ENCODE measurements around the gene ARHGEF12.

ARHGEF12 gene

DNA sequence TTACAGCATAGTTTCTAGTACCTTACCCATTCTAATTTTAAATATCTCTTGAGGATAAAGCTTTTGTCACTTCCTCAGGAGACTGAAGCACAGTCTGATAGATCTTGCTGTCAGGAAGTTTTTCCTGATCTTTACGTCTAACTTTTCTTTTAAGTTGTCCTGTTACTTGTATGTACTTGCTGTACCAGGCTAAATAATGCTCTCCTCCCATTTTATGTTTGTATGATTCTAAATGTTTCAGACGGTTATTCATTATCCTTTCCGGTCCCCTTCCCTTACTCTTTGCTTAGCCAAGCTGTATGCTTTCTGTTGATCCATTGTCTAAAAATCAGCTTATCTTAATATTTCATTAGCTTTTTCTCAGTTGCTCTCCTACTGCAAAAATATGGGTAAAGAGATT lies 6.0 kb downstream of the ARHGEF12 start:
- DNase-seq: no peak

- DNase-seq: no peak
Measured at GRCh38 chr11:120342678-120343077, 6.5 kb downstream of the ARHGEF12 start.

DNA sequence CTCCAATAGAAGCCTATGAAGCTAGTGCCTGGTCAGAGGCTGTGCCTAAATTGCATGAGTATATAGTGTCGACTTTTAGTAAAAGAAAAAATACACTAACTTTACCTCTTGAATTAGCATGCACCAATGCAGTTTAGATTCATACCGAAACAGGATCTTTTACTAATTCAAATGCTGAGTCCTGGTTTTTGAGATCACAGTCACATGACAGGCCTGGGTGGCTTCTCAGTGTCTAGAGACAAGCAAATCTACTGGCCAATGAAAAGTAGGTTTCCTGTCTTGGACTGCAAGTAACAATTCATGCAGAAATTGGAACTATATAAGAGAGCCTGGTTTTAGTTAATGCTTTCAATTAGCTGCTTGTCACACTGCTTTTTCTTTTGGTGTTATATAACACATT lies 7.2 kb downstream of the ARHGEF12 start:
- DNase-seq: peak in 3 of 14 donors; percentile 4 to 19 (median 9)

GRCh38 chr11:120344302-120345004 lies 8.2 kb downstream of the ARHGEF12 start:
- no peak for DNase-seq

DNA sequence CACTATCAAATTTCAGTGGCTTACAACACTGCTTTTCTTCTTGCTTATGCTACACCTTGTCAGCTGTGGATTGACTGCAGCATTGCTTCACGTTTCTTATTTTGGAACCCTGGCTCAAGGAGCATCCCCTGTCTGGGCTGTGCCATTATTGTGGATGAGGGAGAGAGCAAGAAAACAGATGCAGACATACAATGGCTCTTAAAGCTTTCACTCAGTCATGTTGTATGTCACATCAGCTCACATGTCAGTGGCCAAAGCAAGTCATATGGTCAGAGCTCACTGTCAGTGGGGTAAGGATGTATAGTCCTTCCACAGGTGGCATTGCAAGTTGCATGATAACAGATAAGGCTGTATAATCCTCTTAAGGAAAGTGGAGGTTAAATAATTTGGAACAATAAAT lies 10.0 kb downstream of the ARHGEF12 start:
- DNase-seq: no peak

GRCh38 chr11:120350637-120351036 lies 14.4 kb downstream of the ARHGEF12 start:
- no peak for DNase-seq

DNA sequence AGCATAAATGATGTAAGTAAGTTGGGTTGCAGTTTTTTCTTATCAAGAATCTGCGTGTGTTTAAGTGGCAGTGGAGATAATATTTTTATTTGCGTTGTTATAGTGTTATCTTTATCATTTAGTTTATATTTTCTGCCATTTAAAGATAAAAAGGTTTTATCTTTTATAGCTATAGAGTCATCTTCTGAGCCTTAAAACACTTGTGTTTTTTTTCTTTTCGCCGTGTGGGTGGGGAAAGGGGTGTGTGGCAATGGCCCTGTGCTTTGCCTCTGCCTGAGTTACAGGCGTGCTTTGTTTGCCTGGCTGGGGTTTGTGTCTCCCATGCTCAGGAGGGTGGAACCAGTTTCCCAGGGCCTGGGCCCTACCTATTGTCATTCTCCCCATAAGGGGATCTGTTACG lies 16.2 kb downstream of the ARHGEF12 start:
- no peak for DNase-seq

DNA sequence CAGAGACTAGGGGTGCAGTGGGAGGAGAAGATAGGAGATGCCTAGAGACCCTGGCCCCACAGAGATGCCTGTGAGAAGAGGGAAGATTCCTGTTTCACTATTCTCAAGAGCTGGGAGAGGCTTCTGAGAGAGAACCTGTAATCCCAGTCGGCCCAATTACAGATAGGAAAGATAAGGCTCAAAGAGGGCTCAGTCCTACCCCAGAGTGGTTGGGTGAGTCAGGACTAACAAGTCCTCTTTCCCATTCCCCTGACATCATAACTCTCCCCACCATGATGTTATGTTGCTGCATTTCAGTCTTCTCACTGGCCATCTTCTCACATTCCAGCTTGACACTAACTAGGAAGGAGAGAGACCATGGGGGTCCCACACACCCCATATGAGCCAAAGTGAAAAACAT lies 17.9 kb downstream of the ARHGEF12 start:
- DNase-seq: no peak

GRCh38 chr11:120354779-120355178 lies 18.6 kb downstream of the ARHGEF12 start:
- no peak for DNase-seq

GRCh38 chr11:120357620-120358019 lies 21.4 kb downstream of the ARHGEF12 start:
- no peak for DNase-seq

GRCh38 chr11:120358729-120359128 lies 22.5 kb downstream of the ARHGEF12 start:
- DNase-seq: no peak

GRCh38 chr11:120363436-120363835 lies 27.2 kb downstream of the ARHGEF12 start:
- no peak for DNase-seq

GRCh38 chr11:120365512-120365911 lies 29.3 kb downstream of the ARHGEF12 start:
- DNase-seq: no peak

DNA sequence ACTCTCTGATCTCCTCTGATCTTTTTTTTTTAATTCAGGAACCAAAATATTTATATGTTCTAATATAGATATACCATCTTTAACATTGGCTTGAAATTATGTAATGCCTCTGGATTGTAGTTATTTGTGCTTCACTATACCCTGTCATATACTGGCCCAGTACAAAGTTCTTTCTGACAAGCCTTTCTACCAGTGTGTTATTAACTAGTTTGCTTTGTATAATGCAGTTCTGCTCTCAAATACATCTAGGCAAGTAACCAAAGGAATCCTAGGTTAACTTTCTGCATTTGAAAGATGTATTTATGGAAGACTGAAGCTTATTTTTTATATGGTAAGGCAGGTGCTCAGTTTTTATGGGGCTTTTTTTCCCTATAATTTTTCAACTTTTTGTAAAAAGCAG lies 36.1 kb downstream of the ARHGEF12 start:
- DNase-seq: no peak

DNA sequence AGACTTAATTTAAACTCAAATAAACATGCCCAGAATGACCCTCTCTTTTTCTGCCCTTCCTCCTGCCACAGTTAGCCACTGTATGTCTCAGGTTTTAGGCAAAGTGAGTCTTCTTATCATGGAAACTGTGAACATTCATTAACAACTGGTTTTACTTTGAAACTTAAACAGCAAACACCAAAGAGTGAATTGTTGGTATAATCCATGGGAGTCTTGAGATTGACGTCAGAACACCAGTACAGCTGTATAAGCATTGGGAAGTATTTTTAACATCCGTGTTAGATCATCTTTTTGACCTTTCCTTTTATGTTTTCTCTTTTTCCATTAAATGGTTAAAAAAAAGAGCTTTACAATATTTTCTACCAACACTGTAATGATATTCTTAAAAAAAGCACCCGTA lies 38.9 kb downstream of the ARHGEF12 start:
- DNase-seq: no peak

DNA sequence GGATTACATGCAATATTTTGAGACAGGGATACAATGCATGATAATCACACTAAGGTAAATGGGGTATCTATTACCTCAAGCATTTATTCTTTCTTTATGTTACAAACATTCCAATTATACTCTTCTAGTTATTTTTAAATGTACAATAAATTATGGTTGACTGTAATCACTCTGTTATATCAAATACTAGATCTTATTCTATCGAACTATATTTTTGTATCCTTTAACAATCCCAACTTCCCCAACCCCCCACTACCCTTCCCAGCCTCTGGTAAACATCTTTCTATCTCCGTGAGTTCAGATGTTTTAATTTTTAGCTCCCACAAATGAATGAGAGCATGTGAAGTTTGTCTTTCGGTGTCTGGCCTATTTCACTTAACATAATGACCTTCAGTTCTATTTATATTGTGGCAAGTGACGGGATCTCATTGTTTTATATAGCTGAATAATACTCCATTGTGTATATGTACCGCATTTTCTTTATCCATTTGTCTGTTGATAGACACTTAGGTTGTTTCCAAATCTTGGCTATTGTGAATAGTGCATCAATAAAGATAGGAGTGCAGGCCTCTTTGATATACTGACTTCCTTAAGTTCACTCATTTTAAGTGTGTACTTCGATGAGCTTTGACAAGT lies 40.5 kb downstream of the ARHGEF12 start:
- no peak for DNase-seq

DNA sequence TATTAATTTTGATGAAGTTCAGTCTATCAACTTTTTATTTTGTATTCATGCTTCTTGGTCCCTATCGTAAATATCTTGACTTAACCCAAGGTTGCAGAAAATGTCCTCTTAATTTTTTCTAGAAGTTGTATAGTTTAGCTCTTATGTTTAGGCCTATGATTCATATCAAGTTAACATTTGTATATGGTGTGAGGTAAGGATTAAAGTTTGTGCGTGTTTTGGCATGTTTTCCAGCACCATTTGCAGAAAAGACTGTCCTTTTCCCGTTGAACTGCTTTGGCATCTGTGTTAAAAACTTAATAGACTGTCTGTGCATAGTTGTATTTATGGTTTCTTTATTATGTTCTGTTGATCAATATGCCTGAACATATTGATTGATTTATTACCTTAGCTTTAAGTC lies 42.3 kb downstream of the ARHGEF12 start:
- no peak for DNase-seq

DNA sequence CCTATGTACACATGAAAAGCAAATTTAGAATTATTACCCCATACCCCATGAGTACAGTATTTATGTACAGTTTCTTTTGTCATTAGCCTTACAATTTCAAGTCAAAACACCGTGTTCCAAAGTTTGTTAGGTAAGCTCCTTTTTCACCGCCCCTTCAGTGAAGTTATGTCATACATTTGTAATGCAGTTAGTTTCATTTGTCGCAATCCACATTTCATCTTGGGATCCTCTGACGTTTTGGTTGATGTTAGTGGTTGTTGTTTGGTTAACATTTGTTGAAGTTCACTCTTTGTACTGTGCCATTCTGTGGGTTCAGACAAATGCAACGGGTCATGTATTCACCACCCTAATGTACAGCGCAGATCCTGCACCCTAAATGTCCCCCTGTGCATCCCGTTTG lies 45.2 kb downstream of the ARHGEF12 start:
- no peak for DNase-seq

- DNase-seq: no peak
Measured at GRCh38 chr11:120383518-120384155, 47.4 kb downstream of the ARHGEF12 start.

DNA sequence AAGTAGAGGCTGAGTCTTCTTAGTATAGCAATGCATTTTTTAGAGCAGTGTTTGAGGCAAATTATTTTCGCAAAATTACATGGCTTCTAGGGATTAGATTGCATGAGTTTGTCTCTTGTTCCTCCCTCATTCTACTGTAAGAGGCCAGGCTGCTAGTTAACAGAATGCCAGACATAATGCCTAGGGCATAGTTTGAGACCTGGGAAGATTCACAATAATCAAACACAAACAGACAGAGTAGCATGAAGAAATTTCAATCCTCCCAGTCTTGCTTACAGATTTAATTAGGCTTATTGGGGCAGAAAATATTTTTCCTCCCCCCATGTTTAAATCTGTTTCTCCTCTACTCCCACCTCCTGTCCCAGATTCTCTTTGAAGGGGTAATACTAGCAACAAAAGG lies 48.3 kb downstream of the ARHGEF12 start:
- peak in 1 of 14 donors; percentile 10 for DNase-seq

DNA sequence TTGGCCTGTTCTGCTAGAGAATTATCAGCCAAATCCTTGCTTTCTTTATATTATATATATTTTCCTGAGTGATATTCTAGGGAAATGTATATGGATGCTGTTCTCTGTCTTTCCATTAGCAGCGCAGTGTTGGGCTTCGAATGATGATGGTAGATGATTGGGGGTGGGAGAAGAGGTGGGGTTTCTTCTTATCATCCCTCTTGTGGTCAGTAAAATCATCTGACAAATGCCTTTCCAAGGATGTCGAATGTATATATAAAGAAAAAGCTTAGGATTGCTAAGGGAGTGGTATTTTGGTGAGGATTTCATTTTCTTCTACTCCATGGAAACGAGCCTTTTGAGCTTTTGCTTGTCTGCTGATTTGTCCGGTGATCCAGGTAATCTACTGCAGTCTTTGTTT lies 48.9 kb downstream of the ARHGEF12 start:
- peak in 1 of 14 donors; percentile 83 for DNase-seq

- peak in 1 of 14 donors; percentile 68 for DNase-seq
Measured at GRCh38 chr11:120385655-120386054, 49.4 kb downstream of the ARHGEF12 start.

- peak in 1 of 14 donors; percentile 51 for DNase-seq
Measured at GRCh38 chr11:120386318-120386717, 50.1 kb downstream of the ARHGEF12 start.
